ENCODE data around the gene DLL4.
"Not testable (repeated sequence)": the region's sequence is repeated elsewhere in the genome, so short reads cannot be mapped to it uniquely, and the experiment has no call there.

Gene DLL4

DNA sequence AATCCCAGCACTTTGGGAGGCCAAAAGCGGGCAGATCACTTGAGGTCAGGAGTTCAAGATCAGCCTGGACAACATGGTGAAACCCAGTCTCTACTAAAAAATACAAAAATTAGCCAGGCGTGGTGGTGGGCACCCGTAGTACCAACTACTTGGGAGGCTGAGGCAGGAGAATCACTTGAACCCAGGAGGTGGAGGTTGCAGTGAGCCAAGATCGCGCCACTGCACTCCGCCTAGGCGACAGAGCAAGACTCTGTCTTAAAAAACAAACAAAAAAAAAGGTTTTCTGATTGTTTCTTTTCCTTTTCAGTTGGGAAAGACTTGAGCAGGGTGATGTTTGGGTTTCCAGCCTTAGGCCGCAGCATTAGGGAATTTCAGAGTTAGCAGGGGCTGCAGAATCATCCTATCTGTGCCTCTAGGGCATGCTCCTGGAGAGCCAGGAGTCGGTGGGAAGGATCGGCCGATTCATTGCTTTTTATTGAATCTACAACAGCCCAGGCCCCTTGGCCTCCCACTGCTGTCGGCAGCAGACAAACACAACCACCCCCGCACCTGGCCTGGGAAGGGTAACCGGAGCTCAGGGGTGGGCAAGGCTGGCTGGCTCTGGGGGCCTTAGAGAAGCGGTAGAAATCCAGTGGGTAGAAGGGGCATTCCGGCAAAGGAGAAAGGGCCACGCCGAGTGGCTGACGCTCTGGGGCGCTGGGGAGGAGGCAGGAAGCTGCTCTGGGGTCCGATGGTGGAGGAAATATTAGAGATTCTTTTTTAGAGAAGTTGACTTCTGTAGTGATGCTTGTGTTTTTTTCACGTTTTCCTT lies 30.4 kb downstream of the DLL4 start:
- no peak for DNase-seq (ENCODE audit: low read depth)
- no peak overlapping the region for H3K4me3 ChIP-seq (ENCODE audit: low read depth, low read length)

GRCh38 chr15:40960151-40960885 lies 31.2 kb downstream of the DLL4 start:
- TF ChIP-seq, protein P1, sequence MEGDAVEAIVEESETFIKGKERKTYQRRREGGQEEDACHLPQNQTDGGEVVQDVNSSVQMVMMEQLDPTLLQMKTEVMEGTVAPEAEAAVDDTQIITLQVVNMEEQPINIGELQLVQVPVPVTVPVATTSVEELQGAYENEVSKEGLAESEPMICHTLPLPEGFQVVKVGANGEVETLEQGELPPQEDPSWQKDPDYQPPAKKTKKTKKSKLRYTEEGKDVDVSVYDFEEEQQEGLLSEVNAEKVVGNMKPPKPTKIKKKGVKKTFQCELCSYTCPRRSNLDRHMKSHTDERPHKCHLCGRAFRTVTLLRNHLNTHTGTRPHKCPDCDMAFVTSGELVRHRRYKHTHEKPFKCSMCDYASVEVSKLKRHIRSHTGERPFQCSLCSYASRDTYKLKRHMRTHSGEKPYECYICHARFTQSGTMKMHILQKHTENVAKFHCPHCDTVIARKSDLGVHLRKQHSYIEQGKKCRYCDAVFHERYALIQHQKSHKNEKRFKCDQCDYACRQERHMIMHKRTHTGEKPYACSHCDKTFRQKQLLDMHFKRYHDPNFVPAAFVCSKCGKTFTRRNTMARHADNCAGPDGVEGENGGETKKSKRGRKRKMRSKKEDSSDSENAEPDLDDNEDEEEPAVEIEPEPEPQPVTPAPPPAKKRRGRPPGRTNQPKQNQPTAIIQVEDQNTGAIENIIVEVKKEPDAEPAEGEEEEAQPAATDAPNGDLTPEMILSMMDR (IDR thresholded peaks at IDR 0.05; ENCODE audit: low read depth, low read length, missing control alignments): no peak
- no peak for DNase-seq (ENCODE audit: low read depth)
- H3K4me3 ChIP-seq (ENCODE audit: low read depth, low read length): no peak overlapping the region

More for the DNA sequence above, 30.4 kb downstream of the DLL4 start:
- TF ChIP-seq, protein P1 (IDR thresholded peaks at IDR 0.05; ENCODE audit: low read depth, low read length, missing control alignments): no peak

DNA sequence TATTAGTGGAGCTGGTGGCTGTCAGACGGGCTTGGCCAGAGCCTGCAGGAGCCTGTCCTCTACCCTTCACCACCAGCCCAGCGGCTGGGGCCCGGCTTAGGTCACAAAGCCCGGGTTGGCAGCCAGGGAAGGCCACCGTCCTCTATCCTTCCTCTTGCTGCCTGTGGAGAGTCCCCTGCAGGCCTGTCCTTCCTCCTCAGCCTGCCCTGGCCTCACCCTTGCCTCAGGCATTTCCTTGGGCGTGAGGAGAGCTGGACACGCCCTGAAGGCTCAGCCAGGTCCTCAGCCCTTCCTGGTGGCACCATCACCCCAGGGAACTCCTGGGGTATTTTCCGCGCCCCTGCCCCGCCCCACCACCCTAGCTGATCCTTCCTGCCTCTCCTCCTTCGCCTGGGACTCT lies 31.8 kb downstream of the DLL4 start:
- no peak overlapping the region for H3K4me3 ChIP-seq (ENCODE audit: low read depth, low read length)
- TF ChIP-seq, protein P1 (IDR thresholded peaks at IDR 0.05; ENCODE audit: low read depth, low read length, missing control alignments): no peak
- DNase-seq (ENCODE audit: low read depth): no peak

- H3K4me3 ChIP-seq (ENCODE audit: low read depth, low read length); DNase-seq (ENCODE audit: low read depth): not testable (repeated sequence)
These were observed 32.6 kb downstream of the DLL4 start for GRCh38 chr15:40961740-40962139.

- not testable (repeated sequence) for H3K4me3 ChIP-seq (ENCODE audit: low read depth, low read length); DNase-seq (ENCODE audit: low read depth)
These were observed 33.2 kb downstream of the DLL4 start for GRCh38 chr15:40962317-40962716.

- H3K4me3 ChIP-seq (ENCODE audit: low read depth, low read length): no peak overlapping the region
- DNase-seq (ENCODE audit: low read depth): no peak
- TF ChIP-seq, protein P1 (IDR thresholded peaks at IDR 0.05; ENCODE audit: low read depth, low read length, missing control alignments): no peak
These were observed 34.1 kb downstream of the DLL4 start for GRCh38 chr15:40963201-40963600.

- TF ChIP-seq, protein P1 (IDR thresholded peaks at IDR 0.05; ENCODE audit: low read depth, low read length, missing control alignments): no peak
- no peak overlapping the region for H3K4me3 ChIP-seq (ENCODE audit: low read depth, low read length)
- DNase-seq (ENCODE audit: low read depth): no peak
These were observed 34.9 kb downstream of the DLL4 start for GRCh38 chr15:40964006-40964405.

- TF ChIP-seq, protein P1 (IDR thresholded peaks at IDR 0.05; ENCODE audit: low read depth, low read length, missing control alignments): no peak
- no peak overlapping the region for H3K4me3 ChIP-seq (ENCODE audit: low read depth, low read length)
- no peak for DNase-seq (ENCODE audit: low read depth)
These were observed 35.5 kb downstream of the DLL4 start for GRCh38 chr15:40964634-40965033.

All from GM12864 (cell line).